ENCODE measurements around the gene AUTS2.

AUTS2 gene

GRCh38 chr7:70620333-70621055 lies 1022.2 kb downstream of the AUTS2 start:
- DNase-seq (ENCODE audit: low read depth) = no peak
- H3K4me3 ChIP-seq (ENCODE audit: low read depth, low read length) = no peak overlapping the region

GRCh38 chr7:70621954-70622600 lies 1023.8 kb downstream of the AUTS2 start:
- TF ChIP-seq CTCF (IDR thresholded peaks at IDR 0.05; ENCODE audit: insufficient read depth, low read depth, low read length, missing control alignments) = no peak
- no peak overlapping the region for H3K4me3 ChIP-seq (ENCODE audit: low read depth, low read length)
- DNase-seq (ENCODE audit: low read depth) = no peak

More at GRCh38 chr7:70620333-70621055, 1022.2 kb downstream of the AUTS2 start:
- no peak for TF ChIP-seq CTCF (IDR thresholded peaks at IDR 0.05; ENCODE audit: insufficient read depth, low read depth, low read length, missing control alignments)

- TF ChIP-seq CTCF (IDR thresholded peaks at IDR 0.05; ENCODE audit: insufficient read depth, low read depth, low read length, missing control alignments) = no peak
- no peak overlapping the region for H3K4me3 ChIP-seq (ENCODE audit: low read depth, low read length)
- DNase-seq (ENCODE audit: low read depth) = no peak
Measured at GRCh38 chr7:70622936-70623335, 1024.7 kb downstream of the AUTS2 start.

GRCh38 chr7:70624500-70625103 lies 1026.3 kb downstream of the AUTS2 start:
- no peak for TF ChIP-seq CTCF (IDR thresholded peaks at IDR 0.05; ENCODE audit: insufficient read depth, low read depth, low read length, missing control alignments)
- no peak overlapping the region for H3K4me3 ChIP-seq (ENCODE audit: low read depth, low read length)
- no peak for DNase-seq (ENCODE audit: low read depth)

- H3K4me3 ChIP-seq (ENCODE audit: low read depth, low read length) = no peak overlapping the region
- DNase-seq (ENCODE audit: low read depth) = no peak
- TF ChIP-seq CTCF (IDR thresholded peaks at IDR 0.05; ENCODE audit: insufficient read depth, low read depth, low read length, missing control alignments) = no peak
Measured at GRCh38 chr7:70627461-70627860, 1029.2 kb downstream of the AUTS2 start.

GRCh38 chr7:70630440-70630817 lies 1032.2 kb downstream of the AUTS2 start:
- no peak for DNase-seq (ENCODE audit: low read depth)

More at GRCh38 chr7:70630440-70630817, 1032.2 kb downstream of the AUTS2 start:
- TF ChIP-seq CTCF (IDR thresholded peaks at IDR 0.05; ENCODE audit: insufficient read depth, low read depth, low read length, missing control alignments) = no peak
- no peak overlapping the region for H3K4me3 ChIP-seq (ENCODE audit: low read depth, low read length)
